Cardiac fibroblast (primary cell): ENCODE data around the gene SPRY1.

Experiments
- DNase-seq, 2 donors: peaks; one replicate each; pipeline versions ENCODE4 v3.0.0 to v3.0.0-alpha.2; 2010; ENCODE audit warnings: low read depth in 2 of 2
- H3K4me3 ChIP-seq, 2 donors: replicated peaks in 1 of 2; 1 replicate in 1 of 2; 2 replicates in 1 of 2; pipeline ENCODE4 v1.5.1; 2011; ENCODE audit warnings: low read depth in 2 of 2, low read length in 2 of 2, mild to moderate bottlenecking in 2 of 2, moderate library complexity in 1 of 2
- CTCF ChIP-seq: IDR thresholded peaks from one replicate; pipeline ENCODE4 v1.5.1; 2011; ENCODE audit warnings: low read depth, mild to moderate bottlenecking, low read length, inconsistent platforms

SPRY1 gene

GRCh38 chr4:123423819-123424218 lies 27.2 kb downstream of the SPRY1 start:
- TF ChIP-seq CTCF = no peak
- DNase-seq = no peak
- H3K4me3 ChIP-seq = no peak overlapping the region

- no peak for DNase-seq
- no peak for TF ChIP-seq CTCF
- H3K4me3 ChIP-seq = no peak overlapping the region
Measured at GRCh38 chr4:123427951-123428350, 31.4 kb downstream of the SPRY1 start.

GRCh38 chr4:123430031-123430430 lies 33.4 kb downstream of the SPRY1 start:
- no peak overlapping the region for H3K4me3 ChIP-seq
- DNase-seq = no peak
- TF ChIP-seq CTCF = no peak

GRCh38 chr4:123430501-123430900 lies 33.9 kb downstream of the SPRY1 start:
- no peak for DNase-seq
- no peak overlapping the region for H3K4me3 ChIP-seq
- TF ChIP-seq CTCF = no peak

- DNase-seq = no peak
- TF ChIP-seq CTCF = no peak
- H3K4me3 ChIP-seq = no peak overlapping the region
Measured at GRCh38 chr4:123433573-123433972, 37.0 kb downstream of the SPRY1 start.

GRCh38 chr4:123433976-123434375 lies 37.4 kb downstream of the SPRY1 start:
- no peak for TF ChIP-seq CTCF

More at GRCh38 chr4:123433976-123434375, 37.4 kb downstream of the SPRY1 start:
- DNase-seq = no peak
- H3K4me3 ChIP-seq = no peak overlapping the region
